DMS153 treated with DMSO at 0.1 percent for 48 hours (cell line): ENCODE data around the gene SFSWAP.

Experiments
- DNase-seq: peaks from one replicate; lab custom pipeline; 2025; ENCODE audit not compliant: unreplicated experiment; lab: John Stamatoyannopoulos, UW

The SFSWAP gene

DNA sequence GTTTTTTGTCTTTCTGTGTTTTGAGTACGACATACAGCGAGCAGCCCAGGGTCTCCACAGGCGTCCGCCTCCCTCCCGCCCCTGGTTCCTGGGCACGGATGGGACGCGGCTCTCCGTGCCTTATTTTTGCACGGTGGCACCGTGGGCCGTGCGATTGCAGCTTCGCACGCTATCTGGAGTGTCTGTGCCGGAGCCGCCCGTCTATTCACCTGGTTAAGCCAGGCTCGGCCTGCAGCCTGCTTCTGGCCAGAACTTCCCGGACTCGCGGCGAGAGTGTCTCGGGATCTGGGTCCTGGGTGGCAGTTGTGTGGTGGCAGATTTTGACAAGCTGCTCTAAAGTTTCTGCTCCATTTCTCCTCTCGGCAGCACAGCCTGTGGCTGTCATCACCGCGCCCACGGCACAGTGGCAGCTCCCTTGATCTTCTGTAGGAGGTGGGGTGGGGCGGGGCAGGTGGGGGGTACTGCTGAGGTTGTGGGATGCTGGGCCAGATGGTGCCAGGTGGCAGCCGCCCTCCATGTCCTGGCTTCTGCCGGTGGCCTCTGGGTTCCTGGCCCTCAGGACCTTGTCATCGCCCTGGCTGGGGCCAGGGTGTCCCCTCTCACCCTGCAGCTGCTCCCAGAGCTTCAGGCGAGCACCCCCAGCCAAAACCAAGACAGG, 120.2 kb downstream of the SFSWAP start:
- no peak for DNase-seq

DNA sequence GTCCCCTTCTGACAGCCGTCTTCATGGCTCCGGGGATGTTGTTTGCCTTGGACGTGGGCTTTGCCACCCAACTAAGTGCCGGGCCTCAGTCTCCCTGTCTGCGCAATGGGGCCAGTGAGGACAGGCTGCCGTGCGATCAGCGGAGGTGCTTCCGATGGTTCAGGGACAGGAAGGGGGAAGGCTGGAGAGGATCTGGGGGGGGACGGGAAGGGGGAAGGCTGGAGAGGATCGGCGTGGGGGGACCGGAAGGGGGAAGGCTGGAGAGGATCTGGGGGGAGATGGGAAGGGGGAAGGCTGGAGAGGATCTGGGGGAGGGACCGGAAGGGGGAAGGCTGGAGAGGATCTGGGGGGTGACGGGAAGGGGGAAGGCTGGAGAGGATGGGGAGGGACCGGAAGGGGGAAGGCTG, 120.7 kb downstream of the SFSWAP start:
- DNase-seq: no peak

DNA sequence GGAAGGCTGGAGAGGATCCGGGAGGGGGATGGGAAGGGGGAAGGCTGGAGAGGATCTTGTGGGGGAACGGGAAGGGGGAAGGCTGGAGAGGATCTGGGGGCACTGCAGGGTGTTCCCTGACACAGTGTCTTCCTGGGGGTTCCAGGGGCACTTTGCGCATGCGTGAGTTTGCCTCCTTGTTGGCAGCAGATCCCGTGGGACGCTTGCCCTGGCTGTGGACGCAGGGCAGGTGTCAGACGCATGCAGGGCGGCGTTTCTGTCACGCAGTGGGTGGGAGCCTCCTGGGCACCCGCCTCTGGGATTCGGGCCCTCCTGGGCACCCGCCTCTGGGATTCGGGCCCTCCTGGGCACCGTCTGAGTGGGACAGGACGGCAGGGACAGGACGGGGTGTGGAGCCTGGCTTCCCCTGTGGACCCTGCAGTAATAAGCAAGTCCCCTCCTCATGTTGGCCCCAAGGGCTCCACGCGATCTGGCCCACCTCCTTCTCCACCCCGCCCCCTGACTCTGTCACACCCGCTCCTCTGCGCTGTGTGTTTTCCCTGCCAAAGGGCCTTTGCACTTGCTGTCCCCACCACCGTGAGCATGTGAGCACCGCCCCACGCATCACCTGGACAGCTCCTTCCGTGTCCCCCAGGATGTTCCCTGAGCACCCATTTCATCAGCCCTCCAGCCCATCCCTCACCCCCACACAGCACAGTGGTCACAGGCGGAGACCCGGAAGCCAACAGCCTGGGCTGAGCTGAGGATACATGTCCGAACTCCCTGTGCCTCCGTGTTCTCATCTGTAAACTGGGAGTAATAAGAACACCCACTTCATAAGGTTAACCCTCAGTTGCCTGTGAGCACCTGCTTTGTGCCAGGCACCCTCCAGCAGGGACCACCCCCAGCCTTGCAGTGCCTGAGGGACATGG, 121.7 kb downstream of the SFSWAP start:
- DNase-seq: peak; percentile 31

DNA sequence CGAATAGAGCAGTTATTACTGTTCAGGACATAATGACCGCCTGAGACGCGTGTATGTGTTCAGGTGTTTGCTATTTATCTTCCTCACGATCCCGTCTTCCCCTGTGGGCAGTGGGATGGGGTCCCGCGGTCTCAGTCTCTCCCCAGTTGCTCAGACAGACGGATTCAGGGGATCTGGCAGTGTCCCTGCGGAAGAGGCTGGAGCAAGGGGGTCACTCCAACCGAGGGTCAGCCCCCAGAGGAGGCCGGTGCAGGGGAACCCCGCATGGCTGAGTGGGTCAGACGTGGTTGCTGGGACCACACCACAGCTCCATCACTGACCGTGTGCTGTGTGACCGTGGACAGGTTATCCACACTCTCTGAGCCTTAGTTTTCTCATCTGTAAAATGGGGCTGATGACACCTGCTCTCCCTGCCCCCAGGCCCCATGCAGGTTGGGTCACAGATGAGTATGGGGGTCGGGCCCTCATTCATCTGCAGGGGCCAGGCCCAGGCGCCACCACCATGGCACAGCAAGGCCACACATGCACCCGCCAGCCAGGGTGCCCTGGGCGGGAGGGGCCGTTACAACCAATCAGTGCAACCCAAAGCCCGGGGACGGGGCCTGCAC, 122.5 kb downstream of the SFSWAP start:
- DNase-seq: no peak

DNA sequence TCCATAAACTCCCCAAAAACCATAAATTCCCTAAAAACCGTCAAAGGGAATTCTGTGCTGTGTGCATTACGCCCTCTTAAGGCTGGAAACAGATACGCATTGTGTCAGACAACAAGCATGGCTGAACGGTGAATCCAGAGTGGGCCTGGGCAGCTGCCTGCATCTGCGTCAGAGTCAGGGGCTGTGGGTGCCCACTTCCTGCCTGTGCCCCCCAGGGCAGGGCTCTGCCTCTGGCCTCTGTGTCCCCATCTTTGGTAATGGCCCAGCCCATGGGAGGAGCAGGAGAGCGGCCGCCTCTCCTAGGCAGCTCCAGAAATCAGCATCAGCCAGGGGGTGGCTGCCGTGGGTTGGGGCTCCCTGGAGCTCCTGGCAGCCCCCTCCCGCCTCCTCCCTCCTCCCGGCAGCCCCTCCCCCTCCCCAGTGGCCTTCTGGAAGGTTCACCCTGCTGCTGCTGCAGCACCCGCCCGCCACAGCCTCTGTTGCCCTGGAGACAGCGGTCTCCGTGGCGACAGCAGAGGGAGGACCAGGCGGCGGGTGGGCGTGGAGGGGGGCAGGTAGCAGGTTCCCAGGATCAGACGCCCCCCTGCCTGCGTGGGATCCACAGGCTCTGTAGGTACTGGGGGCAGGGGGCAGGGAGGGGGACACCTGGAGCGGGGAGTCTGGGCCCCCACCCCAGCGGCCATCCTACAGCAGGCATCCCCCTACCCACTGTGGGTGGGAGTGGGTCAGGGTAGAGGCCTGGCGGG, 123.2 kb downstream of the SFSWAP start:
- no peak for DNase-seq

DNA sequence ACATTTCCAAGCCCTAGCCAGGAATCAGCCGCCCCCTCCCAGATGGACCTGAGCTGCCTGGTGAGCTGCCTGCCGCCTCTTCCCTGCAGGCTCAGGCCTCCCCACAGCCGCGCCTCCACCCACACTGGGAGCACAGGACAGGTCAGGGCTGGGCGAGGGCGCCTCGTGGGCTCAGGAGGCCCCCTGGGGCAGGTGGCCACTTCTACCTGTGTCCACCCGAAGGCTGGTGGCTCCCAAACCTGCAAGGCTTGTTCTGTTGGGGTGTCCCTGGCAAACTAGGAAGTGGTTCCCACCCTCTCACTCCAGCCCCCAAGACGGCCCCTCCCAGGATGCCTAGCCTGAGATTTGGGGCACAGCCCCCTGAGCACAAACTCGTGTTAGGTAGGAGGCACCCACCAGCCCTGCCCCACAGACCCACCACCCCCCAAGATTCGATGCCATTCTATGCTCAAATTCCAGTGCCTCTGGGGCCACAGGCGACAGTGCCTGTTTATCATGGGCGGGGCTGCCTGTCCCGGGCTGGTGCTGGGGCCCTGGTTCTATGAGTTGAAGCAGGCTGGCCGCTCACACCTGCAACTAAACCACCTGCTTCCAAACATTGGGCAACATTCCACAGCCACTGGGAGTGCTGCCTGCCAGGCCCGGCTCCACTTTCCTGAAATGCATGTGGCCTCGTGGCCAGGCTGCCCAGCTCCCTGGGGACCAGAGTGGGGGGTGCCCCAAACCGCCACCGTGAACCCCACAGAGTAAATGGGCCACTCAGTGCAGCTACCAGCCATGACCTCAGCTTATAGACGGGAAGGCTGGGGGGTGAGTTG, 124.1 kb downstream of the SFSWAP start:
- DNase-seq: no peak

DNA sequence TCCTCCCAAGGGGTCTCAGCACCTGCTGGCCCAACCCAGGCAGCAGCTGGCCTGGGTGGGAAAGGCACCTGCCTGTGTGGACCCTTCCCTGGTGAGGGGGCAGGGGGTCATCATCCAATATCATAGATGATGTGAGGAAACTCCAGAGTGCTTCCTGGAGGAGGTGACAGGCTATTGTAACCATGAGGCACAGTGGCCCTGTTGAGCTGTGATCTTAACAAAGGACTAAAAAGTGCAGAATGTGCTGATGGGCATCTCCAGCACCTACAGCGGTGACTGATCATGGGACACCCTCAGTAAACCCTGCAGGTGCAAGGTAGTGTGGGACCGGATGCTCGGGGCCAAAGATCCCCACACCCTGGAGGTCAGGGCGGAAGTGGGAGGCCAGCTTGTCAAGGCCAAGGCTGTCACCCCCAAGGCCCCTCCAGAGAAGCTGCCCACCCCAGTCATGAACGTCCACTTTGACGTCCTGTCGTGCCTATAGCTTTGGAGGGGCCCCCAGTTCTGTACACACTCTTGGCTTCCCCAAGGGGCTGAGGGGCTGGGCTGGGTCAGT, 124.8 kb downstream of the SFSWAP start:
- DNase-seq: no peak

DNA sequence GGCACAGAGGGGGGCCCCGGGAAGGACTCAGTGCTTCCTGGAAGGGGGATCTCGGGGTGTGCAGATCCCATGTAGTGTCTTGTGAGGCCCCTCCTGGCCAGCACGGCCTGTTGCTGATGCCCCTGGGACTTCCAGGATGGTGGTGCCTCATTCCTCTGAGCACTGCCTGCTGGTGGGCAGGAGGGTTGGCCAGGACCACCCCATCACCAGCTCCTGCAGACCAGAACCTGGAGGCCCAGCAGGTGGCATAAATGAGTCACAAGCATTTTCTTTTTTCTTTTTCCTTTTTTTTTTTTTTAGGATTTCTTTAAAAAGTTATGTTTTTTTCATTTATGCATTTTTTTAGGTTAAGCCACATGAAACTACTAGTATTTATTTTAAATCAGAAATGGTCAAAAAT, 125.3 kb downstream of the SFSWAP start:
- no peak for DNase-seq

DNA sequence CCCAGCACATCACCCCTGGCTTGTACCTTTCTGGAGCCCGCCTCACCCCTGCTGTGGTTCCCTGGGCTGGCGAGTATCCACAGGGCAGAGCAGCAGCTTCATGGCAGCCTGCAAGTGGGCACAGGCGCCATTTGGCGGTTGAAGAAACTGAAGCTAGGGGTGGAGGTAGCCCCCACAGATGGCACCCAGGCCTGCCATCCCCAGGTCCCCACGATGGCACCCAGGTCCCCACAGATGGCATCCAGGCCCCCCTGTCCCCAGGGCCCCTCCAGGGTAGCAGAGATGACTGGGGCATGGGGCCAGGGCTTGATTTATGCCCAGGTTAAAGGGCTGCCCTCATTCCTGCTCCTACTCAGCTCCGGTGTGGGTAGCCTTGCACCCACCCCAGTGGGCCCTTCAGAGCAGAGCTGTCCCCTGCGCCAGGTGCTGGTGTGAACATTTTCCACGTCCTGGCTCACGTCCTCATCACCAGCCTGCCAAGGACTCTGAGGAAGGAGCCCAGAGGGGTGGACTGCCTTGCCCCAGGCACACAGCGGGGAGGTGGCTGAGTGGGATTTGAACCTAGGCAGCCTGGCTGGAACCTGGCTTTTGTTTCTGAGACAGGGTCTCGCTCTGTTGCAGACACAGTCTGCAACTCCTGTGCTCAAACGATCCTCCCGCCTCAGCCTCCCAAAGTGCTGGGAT, 126.0 kb downstream of the SFSWAP start:
- no peak for DNase-seq

DNA sequence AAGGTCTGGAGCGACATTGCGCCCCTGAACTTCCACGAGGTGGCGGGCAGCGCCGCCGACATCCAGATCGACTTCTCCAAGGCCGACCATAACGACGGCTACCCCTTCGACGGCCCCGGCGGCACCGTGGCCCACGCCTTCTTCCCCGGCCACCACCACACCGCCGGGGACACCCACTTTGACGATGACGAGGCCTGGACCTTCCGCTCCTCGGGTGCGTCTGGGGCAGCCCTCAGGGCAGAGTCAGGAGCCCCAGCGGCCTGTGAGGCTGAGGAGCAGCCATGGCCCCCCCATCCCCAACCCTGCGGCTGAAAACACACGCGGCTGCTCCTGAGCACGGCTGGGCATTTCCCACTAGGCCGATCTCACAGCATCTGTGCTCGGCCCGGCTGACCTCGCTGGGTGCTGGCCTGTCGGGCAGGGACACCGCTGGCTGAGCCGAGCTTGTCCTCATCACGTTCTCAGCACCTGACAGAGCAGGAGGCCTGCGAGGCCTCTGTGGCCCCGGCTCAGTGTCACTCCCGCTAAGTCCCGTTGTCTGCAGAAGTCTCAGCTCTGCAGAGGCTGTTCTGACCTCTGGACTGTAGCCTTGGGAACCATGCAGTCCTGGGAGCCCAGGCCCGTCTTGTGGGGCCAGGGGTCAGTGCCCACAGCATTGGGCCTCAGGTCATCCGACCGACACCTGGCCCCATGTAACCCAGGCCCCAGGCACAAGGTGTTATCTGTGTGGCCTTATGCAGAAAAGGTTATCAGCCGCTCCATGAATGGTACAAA, 129.9 kb downstream of the SFSWAP start:
- DNase-seq: no peak

DNA sequence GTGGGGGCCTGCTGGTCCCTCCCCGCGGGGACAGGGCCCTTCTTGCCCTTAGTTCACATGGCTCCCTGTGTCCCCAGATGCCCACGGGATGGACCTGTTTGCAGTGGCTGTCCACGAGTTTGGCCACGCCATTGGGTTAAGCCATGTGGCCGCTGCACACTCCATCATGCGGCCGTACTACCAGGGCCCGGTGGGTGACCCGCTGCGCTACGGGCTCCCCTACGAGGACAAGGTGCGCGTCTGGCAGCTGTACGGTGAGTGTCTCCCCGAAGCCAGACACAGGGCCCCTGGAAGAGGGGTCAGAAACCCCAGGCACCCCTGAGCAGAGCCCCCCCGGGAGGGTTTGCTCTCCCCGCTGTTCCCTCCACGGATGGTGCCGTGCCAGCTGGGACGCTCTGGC, 130.7 kb downstream of the SFSWAP start:
- DNase-seq: no peak

DNA sequence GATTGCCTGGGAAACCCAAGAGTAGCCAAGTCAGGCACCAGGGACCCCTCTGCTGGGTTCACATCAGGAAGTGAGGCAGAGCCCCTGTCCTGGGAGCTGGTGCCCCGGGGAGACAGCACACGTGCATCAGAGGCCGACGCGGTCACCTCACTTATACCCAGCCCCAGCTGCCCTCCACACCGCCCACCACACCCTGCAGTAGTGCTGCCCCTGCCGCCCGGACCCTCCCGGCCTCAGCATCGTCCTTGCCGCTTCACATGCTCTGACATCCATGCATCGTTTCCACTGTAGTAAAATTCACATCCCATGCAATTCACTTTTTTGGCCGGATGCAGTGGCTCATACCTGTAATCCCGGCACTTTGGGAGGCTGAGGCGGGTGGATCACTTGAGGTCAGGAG, 131.3 kb downstream of the SFSWAP start:
- no peak for DNase-seq

DNA sequence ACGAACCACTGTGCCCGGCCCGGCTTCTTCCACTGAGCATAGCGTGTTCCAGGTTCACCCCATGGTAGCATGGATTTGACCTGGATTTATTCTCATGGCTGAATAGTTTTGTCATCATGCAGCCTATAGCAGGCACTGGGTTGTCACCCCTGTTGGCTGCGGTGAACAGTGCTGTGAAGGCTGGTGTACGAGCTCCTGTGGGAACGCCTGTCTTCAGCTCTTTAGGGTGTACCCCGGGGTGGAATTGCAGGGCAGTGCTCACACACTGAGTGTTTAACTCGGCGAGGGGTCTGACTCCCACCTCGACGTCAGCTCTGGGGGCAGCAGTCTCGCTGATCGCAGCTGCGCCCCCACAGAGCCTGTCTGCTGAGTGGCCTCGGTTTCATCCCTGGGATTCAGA, 132.6 kb downstream of the SFSWAP start:
- no peak for DNase-seq

DNA sequence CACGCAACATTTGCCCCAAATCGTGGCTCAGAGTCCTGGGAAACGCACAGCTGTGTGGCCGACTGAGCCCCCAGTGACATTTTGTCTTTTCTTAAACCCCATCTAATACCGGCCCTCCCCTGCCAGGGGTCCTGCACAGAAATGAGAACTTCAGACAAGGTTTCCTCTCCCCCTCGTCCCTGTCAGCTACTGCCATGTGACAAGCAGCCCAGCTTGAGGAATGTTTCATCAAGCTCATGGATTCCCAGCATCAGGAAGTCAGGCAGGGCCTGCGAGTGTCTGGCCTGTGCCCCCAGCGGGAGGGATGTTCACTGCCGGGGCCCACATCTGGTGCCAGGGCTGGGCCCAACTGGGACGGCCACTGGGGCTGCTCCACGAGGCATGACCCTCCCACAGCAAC, 133.2 kb downstream of the SFSWAP start:
- no peak for DNase-seq

DNA sequence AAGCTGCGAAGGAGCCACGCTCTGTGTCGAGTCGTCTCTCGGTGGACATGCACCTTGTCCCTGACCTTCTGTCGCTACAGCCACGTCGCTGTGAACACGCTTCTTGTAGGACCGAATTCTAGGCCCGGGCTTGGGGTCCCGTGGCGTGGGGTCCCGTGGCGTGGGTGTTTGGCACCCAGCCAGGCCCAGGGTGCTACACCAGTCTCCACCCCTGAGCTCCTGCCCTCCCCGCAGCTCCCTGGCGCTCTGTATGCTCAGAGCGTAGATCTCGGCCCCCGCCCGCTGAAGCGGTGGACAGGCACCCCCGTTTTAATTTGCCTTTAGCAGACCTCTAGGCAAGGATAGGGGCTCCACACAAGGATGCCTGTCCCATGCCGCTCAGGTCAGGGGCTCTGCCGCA, 133.8 kb downstream of the SFSWAP start:
- no peak for DNase-seq

DNA sequence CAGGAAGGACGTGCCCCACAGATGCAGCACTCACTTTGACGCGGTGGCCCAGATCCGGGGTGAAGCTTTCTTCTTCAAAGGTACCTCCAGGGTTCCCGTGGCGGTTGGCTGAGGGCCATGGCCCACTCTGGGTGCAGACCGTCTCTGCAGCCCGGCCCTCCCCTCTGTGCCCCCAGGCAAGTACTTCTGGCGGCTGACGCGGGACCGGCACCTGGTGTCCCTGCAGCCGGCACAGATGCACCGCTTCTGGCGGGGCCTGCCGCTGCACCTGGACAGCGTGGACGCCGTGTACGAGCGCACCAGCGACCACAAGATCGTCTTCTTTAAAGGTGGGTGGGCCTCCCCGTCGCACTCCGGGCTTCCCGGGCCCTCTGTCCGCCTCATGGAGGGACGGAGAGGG, 134.2 kb downstream of the SFSWAP start:
- DNase-seq: no peak

DNA sequence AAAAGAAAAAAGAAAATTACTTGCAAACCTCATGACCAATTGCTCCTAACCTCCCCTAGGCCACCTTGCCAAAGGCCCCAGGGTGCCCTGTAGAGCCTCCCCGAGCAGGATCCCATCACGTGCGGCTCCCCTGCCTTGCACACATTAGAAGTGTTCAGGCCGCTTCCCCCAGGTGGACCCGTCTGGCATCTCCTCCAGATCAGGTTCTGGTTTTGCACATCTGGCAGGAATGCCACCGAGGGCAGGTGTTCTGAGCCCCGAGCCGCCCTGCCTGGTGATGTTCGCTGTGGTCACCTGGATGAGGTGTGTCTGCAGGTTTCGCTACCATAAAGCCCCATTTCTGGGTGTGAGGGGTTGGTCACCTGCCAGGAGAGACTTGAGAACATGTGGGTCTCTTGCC, 136.6 kb downstream of the SFSWAP start:
- no peak for DNase-seq

DNA sequence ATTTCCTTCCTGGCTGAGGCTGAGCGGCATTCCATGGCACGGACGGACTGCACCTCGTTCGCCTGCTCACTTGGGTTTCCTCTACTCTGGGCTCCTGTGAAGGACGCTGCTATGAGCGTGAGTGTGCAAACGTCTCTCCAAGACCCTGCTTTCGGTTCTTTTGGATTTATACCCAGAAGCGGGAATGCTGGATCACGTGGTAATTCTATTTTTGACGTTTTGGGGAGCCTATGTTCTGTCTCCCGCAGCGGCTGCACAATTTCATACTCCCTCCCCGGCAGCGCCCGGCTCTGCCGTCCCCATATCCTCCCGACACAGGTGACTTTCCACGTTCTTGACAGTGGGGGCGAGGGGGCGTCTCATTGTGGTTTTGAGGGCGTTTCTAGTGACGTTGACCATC, 137.9 kb downstream of the SFSWAP start:
- DNase-seq: no peak
